A549 (cell line): Measurements from ENCODE around the gene FSTL3.

Experiments used
- CEBPB ChIP-seq, 2 experiments: fragments of >200 bp in 1 of 2; sonication (Bioruptor Twin) in 1 of 2; formaldehyde crosslinking in 1 of 2; IDR thresholded peaks; 2 replicates each; pipeline ENCODE4 v1.6.1; 2012 to 2016
- CTCF ChIP-seq: fragments of >200 bp; sonication (Bioruptor Twin); formaldehyde crosslinking; IDR thresholded peaks from 3 replicates; pipeline ENCODE4 v1.5.1; 2016
- EP300 ChIP-seq, 2 experiments: fragments of >200 bp; sonication (Bioruptor Twin); formaldehyde crosslinking; IDR thresholded peaks; 2 replicates in 1 of 2; 3 replicates in 1 of 2; pipeline ENCODE4 v1.6.1; 2016 to 2017
- MYC ChIP-seq: IDR thresholded peaks from 2 replicates; pipeline ENCODE4 v1.6.1; 2012; ENCODE audit warnings: mild to moderate bottlenecking, inconsistent platforms, low read length, improper control_type of control experiment, borderline replicate concordance
- NFE2L2 ChIP-seq: fragments of 150-350 bp; conservative IDR thresholded peaks from 2 replicates; pipeline ENCODE4 v1.6.1; 2014; ENCODE audit warnings: low read length
- PBX3 ChIP-seq: IDR thresholded peaks from 2 replicates; pipeline ENCODE4 v1.6.1; 2012
- RAD21 ChIP-seq, 2 experiments: fragments of >200 bp in 1 of 2; sonication (Bioruptor Twin) in 1 of 2; formaldehyde crosslinking in 1 of 2; IDR thresholded peaks in 1 of 2; conservative IDR thresholded peaks in 1 of 2; 2 replicates in 1 of 2; 3 replicates in 1 of 2; pipeline ENCODE4 v1.6.1; 2012 to 2018; ENCODE audit warnings: inconsistent platforms in 1 of 2
- RNF2 ChIP-seq: fragments of 200-600 bp; sonication (generic); IDR thresholded peaks from 2 replicates; pipeline ENCODE4 v1.6.1; 2016; ENCODE audit warnings: low read depth, mild to moderate bottlenecking, antibody characterized with exemption, moderate library complexity, borderline replicate concordance
- TFCP2L1 ChIP-seq: fragments of 250-450 bp; sonication (Bioruptor Pico); IDR thresholded peaks from 2 replicates; pipeline ENCODE4 v1.5.0; 2021; ENCODE audit warnings: mild to moderate bottlenecking
- TF ChIP-seq, protein P1 (sequence below): fragments of 450-650 bp; IDR thresholded peaks from 2 replicates; pipeline ENCODE4 v1.6.1; 2014; ENCODE audit warnings: antibody characterized with exemption

- no peak for TF ChIP-seq EP300 (IDR thresholded peaks at IDR 0.05)
- no peak for TF ChIP-seq PBX3
- TF ChIP-seq CTCF, result no peak
- TF ChIP-seq CEBPB (IDR thresholded peaks at IDR 0.05), result no peak
- TF ChIP-seq, protein P1, sequence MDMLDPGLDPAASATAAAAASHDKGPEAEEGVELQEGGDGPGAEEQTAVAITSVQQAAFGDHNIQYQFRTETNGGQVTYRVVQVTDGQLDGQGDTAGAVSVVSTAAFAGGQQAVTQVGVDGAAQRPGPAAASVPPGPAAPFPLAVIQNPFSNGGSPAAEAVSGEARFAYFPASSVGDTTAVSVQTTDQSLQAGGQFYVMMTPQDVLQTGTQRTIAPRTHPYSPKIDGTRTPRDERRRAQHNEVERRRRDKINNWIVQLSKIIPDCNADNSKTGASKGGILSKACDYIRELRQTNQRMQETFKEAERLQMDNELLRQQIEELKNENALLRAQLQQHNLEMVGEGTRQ, result no peak
- TF ChIP-seq RNF2, result no peak
- no peak for TF ChIP-seq MYC
- no peak for TF ChIP-seq RAD21 (conservative IDR thresholded peaks at IDR 0.05 in 1 of 2, IDR thresholded peaks at IDR 0.05 in 1 of 2)
- no peak for TF ChIP-seq TFCP2L1 (CRISPR knock-in tag)
- no peak for TF ChIP-seq NFE2L2
Observed at GRCh38 chr19:640606-641189, 35.5 kb upstream of the FSTL3 start.
